Activated CD8-positive, alpha-beta memory T cell treated with anti-CD3 and anti-CD28 coated beads, Interleukin-2, amount 50 U/mL, for 1 hour (primary cell): ENCODE measurements around the gene PDE8A.
"Not testable (repeated sequence)": the region's sequence is repeated elsewhere in the genome, so short reads cannot be mapped to it uniquely, and the experiment has no call there.

Source experiments
- DNase-seq: peaks from one replicate; pipeline ENCODE4 v3.0.0-alpha.2; 2020; ENCODE audit errors: extremely low read depth

PDE8A gene

GRCh38 chr15:85174521-85174920, 192.9 kb downstream of the PDE8A start:
- DNase-seq = no peak

- not testable (repeated sequence) for DNase-seq
Observed at GRCh38 chr15:85177042-85177515, 195.4 kb downstream of the PDE8A start.

GRCh38 chr15:85178308-85178707, 196.7 kb downstream of the PDE8A start:
- DNase-seq = no peak

- DNase-seq = no peak
Observed at GRCh38 chr15:85179700-85180099, 198.0 kb downstream of the PDE8A start.

- DNase-seq = not testable (repeated sequence)
Observed at GRCh38 chr15:85185350-85185749, 203.7 kb downstream of the PDE8A start.

GRCh38 chr15:85188171-85188577, 206.5 kb downstream of the PDE8A start:
- DNase-seq = not testable (repeated sequence)
